CD4-positive, alpha-beta T cell treated with Interleukin-1 beta for 1 hour (primary cell): Measurements from ENCODE around the gene AMDHD1.

Experiments used
- DNase-seq, 2 donors: peaks; one replicate each; pipeline ENCODE4 v3.0.0-alpha.2; 2020 to 2022

The AMDHD1 gene, protein sequence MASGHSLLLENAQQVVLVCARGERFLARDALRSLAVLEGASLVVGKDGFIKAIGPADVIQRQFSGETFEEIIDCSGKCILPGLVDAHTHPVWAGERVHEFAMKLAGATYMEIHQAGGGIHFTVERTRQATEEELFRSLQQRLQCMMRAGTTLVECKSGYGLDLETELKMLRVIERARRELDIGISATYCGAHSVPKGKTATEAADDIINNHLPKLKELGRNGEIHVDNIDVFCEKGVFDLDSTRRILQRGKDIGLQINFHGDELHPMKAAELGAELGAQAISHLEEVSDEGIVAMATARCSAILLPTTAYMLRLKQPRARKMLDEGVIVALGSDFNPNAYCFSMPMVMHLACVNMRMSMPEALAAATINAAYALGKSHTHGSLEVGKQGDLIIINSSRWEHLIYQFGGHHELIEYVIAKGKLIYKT

DNA sequence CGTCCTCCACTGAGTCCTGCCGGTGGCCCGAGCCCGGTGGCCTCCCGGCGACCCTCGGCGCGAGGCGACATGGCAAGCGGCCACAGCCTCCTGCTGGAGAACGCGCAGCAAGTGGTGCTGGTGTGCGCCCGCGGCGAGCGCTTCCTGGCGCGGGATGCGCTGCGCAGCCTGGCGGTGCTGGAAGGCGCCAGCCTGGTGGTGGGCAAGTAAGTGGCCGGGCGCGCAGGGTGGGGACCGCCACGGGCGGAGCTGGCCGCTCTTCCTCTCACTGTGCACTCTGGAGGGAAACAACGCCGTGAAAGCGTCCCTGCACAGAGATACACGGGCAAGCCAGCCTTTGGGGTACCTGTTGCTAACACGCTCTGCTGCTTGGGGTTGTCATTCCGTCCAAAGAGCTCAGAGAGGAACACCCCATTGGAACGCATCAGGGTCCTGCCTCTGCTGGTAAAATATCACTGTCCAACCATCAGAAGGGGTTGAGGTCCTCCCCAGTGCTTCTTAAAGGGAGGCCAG lies at the start of gene AMDHD1:
AMDHD1 (plus strand) TSS at position 2 of the 513 bp plus-strand sequence; CDS start at position 70, 68 bp downstream.
- DNase-seq, result peak; percentile 51 to 60

DNA sequence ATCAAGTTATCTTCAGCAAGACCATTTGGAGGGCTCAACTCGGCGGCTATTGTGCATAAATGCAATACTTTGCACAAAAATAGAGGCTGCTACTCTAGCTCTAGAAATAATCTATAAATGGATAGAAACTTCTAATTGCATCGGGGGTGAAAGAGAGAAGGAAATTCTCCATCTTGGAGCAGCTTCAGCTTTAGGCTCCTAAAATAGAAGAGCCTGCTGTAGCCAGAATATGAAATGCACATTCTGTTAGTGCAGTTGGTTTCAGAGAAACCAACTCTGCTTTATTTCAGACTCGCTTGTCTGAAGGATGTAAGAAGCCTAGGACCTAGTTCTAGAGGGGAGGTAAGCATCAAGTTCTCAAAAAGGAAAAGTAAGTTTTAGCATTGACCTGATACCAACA lies 46.3 kb upstream of the AMDHD1 start:
- DNase-seq, result no peak

DNA sequence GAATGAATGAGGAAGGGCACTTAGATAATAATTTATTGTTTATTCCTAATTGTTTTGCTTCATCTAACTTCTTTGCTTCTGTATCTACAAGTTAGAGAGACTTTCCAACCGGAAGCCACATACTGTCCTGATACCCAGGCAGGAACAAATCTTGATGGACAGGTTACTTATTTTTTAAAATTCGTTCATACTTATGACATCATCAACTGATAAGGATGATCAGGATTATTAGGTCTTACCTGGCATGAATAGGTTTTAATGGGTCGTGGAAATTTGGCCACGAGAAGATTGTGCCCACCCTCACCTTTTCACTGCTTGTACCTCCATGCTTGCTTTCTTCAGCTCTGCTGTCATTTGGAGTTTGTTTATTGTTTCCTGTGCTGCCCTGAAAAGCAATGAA lies 45.0 kb upstream of the AMDHD1 start:
- no peak for DNase-seq

DNA sequence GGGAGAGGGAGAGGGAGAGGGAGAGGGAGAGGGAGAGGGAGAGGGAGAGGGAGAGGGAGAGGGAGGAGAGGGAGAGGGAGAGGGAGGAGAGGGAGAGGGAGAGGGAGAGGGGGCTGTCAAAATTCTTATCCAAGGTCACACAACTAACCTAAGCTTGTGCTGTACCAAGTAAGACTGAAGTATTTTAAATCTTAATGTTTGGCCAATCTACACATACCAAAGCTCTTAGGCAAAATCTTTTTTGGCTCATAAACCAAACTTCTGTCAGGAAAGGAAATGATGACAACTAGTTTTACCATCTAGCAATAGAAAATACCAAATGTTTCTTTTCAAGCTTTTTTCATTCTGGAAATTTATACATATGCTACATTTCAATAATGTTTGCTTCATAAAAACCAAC lies 34.6 kb upstream of the AMDHD1 start:
- DNase-seq, result no peak

DNA sequence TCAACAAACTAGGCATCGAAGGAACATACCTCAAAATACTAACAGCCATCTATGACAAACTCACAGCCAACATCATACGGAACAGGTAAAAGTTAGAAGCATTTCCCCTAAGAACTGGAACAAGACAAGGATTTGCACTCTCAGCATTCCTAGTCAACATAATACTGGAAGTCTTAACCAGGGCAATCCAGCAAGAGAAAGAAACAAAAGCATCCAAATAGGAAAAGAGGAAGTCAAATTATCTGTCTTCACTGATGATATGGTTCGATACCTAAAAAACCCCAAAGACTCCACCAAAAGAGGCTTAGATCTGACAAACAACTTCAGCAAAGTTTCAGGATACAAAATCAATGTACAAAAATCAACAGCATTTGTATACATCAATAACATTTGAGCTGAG lies 33.3 kb upstream of the AMDHD1 start:
- DNase-seq, result no peak

DNA sequence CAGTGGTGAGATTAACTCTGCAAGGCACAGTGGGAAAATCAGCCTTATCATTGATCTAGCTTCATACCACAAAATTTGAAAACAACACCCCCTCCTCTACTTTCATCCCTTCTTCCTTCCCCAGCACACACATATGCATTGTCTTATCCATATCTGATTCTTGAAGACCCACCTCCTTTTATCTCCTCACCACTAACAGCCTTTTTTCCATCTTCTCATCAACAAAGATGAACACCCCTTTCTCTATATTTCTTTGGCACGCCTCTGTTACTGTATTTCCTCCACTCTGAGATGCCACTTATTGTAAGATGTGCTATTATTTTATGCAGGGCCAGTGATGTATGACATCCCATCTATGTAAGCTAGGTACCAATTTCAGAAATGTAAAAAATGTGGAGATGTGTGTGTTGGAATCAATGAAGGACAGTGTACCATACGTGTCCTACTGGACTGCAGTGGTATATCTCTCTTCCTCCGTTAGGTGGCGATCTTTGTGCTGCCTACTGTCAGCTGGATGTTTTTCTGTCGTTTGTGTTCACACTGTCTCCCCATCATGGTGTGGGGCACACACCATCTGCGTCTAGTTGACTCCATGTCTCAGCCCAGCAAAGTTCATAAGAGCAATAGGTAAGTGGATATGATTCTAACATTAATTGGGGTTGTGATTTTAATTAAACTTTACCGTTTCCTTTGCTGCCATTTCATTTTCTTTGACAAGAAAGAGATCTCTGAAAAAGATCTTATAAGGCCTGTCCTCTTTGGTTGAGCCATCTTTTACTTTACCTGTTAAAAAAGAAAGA lies 24.7 kb upstream of the AMDHD1 start:
- DNase-seq, result peak; percentile 52 to 67

DNA sequence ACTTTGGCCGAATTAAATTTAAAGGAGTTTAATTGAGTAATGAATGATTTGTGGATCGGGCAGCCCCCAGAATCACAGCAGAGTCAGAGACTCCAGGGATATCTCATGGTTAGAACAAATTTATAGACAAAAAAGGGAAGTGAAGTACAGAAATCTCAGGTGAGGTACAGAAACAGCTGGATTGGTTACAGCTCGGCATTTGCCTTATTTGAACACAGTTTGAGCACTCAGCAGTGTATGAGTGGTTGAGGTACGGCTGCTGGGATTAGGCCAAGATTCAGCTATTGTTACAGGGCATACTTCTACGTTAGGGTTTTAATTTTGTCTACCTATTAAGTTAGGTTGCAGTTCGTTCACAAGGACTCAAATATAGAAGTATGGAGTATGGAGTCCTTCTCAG lies 24.0 kb upstream of the AMDHD1 start:
- DNase-seq, result no peak

DNA sequence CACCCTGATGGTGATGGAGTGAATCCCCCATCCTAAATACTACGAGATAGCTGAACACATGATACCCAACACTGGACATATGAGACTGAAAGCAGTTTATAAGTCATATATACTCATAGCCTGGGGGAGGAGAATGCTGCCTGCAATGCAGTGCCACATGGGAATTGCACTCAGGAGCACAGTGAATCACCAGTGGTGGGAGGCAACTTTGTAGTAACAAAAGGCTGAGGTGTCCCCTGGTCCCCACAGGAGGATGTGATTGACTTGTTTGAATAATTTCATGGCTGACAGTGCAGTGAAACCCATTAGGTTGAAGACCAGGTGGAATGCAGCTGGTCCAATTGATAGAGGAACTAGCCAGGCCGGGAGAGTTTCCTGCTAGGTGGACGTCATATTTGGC lies 20.9 kb upstream of the AMDHD1 start:
- no peak for DNase-seq

DNA sequence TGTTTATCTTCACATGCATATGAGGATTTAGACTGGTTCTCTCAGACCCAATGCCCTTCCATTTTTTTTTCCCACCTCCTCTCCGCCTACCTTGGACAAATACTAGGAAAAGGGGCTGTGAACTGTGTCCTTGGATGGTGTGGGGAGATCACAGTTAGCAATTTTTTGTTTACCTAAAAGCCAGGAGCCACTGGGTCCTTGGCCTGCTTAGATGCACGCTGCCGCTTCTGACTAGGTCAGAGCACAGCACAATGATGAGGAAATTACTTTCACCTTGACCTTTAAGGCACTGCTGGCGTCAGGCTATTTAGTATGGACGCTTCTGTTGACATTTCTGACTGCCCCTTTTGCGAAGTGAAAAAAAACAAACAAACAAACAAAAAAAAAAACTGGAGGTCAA lies 2.6 kb upstream of the AMDHD1 start:
- DNase-seq, result no peak

DNA sequence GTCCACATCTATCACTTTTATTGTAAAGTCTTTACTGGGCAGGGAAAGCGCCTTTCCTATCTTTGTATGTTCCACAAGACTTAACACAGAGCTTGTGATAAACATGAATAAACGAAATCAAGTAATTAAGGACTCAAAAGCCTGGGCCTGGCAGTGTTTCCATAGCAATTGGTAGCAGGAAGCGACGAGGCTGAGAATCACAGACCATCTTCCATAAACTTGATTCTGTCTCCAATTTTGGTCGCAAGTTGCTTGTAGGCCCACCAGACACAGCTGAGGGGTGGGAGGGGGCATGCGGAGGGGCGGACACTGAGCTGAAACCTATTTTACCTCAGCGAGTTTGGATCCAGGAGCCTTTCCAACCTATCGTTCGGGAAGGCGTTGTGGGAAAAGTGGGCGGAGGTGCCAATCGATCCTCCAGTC lies 1.0 kb upstream of the AMDHD1 start:
- peak in 1 of 2 donors; percentile 10 for DNase-seq

DNA sequence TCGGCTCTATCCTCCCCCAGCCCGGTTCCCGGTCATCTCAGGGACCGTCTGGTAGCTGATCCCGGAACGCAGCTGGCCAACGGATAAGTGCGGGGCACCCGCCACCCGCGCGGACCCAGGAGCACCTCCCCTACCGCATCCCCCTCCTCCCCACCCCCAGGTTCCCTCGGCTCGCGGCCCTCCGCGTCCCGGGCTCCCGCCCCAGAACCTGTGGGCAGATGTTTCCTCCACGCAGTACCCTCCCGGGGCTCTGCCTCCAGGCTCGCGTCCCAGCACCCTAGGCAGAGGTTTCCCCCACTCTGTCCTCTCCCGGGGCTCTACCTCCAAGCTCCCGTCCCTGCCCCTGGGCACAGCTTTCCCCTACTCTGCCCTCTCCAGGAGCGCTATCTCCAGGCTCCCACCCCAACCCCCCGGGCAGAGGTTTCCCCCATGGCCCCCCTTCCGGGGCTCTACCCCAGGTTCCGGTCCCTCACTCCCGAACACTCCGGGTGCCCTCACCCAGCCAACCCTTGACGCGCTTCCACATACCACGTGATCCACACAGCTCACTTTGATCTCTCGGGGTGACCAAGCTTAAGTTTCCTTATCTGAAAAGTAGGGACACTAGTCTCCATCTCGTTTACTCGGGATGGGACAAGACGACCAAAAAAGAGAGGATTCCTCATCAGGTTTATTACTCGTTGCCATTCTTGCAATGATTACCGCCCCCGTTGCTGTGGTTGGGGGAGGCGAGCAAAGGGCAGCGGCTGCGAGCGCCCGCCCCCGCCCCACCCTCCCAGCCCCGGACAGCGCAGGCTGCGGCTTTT lies 404 bp upstream of the AMDHD1 start, which contains the start of gene CCDC38:
CCDC38 (minus strand) TSS at position 91 of the 806 bp plus-strand sequence. CDS start 6,105 bp downstream, outside the sequence.
- DNase-seq, result peak; percentile 83 to 84

DNA sequence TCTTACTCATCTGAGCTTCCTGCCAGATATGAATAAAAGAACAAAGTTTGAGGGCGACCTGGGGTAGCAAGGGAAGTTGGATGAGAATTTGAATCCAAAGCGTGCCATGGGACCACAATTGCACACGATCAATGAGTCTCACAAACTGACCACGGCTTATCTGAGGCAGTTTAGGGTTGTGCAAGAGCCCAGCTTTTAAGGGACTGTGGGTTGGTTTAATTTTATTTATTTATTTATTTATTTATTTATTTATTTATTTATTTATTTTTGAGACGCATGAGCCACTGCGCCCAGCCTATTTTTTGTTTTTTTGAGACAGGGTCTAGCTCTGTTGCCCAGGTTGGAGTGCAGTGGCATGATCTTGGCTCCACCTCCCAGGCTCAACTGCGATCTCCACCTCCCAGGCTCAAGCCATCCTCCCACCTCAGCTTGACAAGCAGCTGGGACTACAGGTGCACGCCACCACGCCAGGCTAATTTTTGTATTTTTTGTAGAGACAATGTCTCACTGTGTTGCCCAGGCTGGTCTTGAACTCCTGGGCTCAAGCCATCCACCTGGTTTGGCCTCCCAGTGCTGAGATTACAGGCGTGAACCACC lies 1.1 kb downstream of the AMDHD1 start:
- no peak for DNase-seq

DNA sequence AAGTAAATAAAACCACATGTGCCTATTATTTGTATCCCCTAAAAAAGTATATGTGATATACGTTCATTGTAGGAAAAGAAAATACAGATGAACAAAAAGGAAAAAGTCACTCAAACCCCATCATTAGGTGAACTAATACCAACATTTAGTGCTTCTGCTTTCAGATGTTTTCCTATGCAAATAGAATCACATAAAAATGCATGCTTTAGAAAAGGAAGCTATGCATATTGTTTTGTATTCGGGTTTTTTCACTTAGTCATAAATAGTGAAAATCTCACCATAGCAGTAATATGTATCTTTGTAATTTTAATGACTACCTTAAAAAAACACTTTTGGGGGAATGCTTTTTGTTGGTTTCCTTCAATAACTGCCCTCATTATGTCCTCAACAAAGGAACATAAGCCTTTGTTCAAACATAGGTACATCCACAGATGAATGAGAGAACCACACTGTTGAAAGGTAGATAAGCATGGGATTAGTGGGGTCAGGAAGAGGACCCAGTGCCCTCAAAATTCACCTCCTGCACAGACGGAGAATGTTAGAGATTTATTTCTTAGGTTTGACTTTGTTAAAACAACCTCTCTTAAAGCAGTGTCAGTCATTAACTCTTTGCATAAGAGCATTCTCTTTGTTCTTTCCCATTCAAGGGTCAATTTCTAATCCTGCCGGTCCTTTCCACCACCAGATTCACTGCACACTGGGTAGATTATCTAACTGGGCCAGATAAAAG lies 6.5 kb downstream of the AMDHD1 start:
- no peak for DNase-seq

DNA sequence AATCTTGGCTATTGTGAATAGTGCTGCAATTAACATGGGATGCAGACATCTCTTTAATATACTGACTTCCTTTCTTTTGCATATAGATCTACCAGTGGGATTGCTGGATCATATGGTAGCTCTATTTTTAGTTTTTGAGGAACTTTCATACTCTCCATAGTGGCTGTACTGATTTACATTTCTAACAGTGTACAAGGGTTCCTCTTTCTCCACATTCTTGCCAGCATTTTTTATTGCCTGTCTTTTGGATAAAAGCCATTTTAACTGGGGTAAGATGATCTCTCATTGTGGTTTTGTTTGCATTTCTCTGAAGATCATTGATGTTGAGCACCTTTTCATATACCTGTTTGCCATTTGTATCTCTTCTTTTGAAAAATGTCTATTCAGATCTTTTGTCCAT lies 8.4 kb downstream of the AMDHD1 start:
- DNase-seq, result no peak

DNA sequence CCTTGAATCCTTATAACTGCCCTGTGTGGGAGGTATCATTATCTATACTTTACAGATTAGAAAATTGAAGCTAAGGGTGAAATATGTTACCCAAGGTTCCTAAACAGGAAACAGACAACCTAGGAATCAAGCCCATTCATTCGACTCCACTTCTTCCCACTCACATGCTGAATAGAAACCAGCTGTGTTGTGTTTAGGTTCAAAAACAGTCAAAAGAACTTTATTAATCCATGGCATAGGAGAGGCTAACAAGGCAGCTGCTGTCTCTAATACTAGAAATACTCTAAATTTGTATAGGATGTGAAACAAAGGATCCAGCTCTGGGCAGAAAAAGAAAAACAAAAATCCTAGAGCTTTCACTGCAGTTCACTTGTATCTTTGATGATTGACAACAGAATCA lies 9.9 kb downstream of the AMDHD1 start:
- no peak for DNase-seq

DNA sequence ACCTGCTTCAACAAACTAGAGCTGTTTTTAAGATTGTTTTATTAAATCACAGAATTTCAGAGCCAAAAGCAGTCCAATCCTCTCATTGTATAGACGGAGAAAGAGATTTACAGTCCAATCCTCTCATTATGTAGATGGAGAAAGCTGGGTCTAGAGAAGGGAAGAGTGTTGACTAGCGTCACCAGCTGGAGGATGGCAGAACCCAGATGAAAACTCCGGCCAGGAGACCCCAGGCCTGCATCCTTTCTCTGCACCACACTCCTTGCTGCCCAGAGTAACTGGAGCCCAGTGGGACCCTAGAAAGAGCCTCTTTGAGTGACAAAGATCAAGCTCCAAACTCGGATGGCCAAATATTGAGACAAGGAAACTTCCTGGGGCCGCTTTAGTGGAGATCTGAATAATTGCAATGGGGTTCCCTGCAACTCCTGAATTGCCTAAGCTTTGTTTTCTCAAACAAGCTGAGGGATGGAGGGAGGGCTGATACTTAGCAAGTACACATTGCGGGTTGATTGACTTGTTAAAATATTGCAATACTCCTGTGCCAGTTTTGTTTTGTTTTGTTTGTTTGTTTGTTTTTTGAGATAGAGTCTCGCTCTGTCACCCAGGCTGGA lies 12.5 kb downstream of the AMDHD1 start:
- DNase-seq, result no peak

DNA sequence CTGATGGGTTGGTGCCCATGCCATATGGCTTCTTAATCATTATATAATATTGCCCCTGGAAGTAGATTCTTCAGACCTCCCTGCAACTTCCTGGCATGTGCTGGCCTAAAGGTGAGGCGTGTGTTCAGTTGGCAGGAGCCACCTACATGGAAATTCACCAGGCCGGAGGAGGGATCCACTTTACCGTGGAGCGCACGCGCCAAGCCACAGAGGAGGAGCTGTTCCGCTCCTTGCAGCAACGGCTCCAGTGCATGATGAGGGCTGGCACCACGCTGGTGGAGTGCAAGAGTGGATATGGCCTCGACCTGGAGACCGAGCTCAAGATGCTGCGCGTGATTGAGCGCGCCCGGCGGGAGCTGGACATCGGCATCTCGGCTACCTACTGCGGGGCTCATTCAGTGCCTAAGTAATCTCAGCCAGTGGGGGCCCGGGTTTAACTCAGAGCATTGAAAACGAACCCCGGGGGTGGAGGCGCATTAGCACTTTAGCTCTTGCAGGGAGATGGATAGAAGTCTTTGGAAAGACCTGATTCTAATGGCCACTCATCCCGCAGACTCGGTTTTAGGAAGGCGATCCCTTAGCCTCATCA lies 13.5 kb downstream of the AMDHD1 start:
- DNase-seq, result no peak

DNA sequence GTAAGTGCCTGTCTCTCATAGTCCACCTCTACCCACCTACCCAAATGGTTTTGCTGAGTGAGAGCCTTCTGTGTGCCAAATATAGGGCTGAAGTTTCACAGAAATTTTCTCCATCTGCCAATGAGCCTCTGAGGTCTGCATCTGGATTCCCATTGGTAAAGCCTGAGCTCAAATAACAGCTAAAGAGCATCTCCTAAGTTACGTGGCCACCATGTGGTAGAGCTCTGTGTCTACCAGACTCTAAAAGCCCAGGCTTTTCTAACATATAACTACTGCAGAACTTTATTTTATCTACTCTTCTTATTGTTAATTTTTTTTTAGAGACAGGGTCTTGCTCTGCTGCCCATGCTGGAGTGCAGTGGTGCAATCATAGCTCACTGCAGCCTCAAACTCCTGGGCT lies 16.0 kb downstream of the AMDHD1 start:
- DNase-seq, result no peak

DNA sequence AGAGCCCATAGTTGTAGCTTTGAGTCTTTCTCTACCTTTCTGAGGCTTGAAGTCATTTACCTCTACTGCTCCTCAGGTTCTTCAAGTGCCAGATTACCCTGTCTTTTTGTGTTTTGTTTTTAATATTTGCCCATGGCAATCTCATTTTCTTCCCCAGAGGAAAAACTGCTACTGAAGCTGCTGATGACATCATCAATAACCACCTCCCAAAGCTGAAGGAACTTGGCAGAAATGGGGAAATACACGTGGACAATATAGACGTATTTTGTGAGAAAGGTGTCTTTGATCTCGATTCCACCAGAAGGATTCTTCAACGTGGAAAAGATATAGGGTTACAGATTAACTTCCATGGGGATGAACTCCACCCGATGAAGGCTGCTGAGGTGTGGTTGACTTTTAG lies 17.1 kb downstream of the AMDHD1 start:
- DNase-seq, result no peak

DNA sequence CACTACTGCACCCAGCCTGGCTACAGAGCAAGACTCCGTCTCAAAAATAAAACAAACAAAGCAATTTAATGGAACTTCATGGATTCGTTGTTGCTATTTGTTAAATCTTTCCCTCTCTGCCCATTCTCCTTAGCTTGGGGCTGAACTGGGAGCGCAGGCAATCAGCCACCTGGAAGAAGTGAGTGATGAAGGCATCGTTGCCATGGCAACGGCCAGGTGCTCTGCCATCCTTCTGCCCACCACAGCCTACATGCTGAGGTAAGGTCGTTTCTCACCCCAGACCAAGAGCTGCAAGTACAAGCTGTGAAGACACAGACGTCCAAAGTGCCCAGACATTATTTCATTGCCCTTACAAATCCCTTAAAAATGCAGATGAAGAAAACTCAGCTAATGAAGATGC lies 19.1 kb downstream of the AMDHD1 start:
- no peak for DNase-seq

DNA sequence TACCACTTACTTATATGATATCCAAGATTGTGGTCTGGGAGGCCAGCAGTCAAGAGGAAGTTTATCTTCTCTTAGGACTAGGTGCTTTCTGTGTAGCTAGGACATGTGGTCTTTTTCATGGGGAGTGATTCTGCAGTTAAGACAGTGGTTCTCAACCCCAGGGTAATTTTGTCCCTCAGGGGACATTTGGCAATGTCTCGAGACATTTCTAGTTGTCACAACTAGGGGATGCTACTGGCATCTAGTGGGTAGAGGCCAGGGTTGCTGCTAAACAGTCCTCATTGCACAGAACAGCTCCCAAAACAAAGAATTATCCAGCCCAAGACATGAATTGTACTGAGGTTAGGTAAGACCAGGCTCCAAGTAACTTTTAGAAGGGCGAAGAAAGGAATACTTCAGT lies 20.0 kb downstream of the AMDHD1 start:
- DNase-seq, result no peak
